GM18499 (cell line): ENCODE data around the gene DHRS13.
A peak's percentile ranks its signal among the peaks of the same experiment; 100 is the strongest.
"Not testable (repeated sequence)": the region's sequence is repeated elsewhere in the genome, so short reads cannot be mapped to it uniquely, and the experiment has no call there.

Experiments used
- ATAC-seq: cut with Tn5 transposase; IDR thresholded peaks from one replicate; pipeline ENCODE4 v1.9.1; 2021; ENCODE audit warnings: moderate number of reproducible peaks; ENCODE audit not compliant: insufficient read depth, unreplicated experiment

The DHRS13 gene

DNA sequence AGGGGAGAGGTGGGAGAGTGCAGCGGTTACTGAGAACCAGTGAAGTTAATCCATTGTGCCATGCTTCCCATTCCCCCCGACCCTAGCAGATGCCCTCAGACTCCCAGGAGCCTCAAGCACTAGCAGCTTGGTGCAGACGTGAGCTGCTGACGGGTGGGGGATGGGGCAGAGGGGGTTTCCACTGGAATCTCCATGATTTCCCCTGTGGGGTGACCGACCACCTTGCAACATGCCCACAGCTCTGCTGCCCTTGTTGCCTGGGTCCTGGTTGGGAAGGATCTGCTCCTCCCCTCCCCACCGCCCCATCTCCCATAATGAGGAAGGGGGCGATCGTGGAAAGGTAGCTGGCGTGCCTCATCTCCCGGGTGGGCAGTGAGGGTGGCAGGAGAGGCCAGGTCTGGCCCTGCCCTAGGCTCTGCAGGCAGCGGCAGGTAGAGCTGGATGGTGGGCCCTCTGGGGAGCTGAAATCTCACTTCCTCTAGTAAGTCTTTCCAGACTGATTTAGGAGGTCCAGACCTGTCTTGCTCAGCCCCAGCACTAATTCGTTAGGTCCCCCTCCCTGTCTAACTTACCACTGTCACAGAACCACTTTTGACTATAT is 14.9 kb downstream of the DHRS13 start:
- no peak for ATAC-seq

DNA sequence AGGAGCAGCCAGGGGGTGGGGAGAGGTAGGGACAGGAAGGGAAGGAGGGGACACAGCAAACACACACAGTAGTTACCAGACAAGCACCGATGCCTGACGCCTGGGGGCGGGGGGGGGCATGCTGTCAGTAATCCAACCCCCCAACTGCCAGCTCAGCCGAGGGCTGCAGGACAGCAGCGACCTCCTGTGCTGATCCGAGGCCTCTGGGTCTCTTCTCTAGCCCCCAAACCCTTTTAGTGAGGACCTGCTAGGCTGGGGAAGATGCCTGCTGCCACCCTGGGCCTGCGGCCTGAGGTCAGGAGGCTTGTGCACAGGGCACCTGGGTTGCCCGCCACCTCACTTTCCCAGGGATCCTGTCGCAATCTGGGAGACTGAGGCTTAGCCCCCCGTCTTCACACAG is 16.9 kb downstream of the DHRS13 start:
- ATAC-seq = no peak

DNA sequence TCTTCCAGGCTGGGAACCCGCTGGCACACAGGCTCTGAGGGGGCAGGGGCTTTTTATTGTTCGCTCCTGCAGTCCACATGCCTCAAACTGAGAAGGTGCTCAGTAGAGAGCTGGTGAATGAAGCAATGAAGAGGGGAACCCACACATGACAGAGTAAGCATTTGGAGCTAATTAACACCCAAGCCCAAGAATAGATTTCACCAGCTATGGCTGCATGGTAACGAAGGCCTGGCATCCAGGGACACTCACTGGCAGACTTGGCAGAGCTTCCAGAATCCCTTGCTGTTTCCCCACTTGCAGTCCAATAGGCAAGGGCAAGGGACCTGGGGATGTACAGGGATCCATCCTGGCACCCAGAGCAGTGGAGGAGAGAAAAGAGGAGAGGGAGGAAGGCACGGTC is 17.5 kb downstream of the DHRS13 start:
- ATAC-seq = no peak

DNA sequence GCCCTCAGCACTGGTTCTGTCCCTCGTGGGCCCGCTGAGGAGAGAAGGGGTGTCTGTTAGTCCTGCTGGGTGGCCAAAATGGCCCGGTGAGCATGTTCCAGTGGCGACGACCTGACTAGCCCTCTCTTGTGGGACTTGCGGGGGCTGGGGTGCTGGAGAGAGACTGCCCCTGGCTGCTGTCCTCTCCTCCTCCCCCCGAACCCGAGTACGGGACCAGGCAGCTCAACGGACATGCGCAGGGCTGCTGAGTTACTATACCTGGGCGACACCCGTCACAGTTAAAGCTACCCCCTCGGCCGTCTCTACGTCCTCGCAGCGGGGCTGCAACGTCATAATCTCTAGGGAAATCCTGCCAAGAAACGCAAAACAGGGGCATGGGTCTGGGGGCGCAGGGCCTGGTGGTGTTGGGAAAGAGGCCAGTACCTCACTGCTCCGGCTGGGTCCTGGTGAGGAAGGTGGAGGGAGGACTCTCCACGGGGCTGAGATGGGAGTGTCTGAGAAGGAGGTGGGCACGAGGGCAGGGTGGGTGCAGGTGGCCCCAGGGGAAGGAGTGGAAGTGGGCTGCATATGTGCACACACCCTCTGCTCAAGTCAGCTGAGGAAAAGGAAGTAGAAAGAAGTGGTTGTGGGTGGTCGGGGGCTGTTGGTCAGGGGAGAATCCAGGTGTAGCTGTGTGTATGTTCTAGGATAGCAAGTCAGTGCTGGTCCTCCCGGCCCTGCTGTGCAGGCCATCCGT is 18.7 kb downstream of the DHRS13 start:
- no peak for ATAC-seq

DNA sequence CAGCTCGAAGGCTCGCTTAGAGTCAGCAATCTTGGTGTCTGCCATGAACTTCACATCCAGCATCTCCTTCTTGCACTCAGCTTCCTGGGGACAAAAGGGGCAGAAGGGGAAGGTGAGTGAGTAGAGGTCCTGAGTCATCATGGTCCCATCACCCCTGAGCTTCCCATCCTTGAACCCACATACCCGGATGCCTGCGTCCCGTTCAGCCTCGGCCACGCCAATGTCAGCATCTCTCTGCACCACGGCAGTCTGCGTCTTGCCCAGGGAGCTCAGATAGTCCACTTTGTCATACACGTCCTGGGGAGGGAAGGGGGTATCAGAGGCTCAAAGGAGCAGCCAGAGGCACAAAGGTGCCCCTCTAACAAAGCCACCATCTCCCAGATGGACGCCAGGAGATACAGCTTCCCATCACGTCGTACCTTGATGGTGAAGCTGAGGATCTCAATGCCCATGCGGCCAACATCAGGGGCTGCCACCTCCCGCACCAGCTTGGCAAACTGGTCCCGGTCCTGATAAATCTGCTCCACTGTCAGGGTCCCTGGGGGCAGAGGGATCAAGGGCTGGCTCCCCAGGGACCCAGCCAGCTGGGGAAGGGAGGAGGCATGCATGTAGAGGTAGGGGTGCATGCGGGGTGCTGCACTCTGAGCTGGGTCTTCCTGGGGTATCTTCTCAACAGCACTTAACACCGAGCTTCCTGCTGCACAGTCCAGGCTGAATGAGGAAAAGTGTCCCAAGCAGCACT is 20.6 kb downstream of the DHRS13 start:
- no peak for ATAC-seq

DNA sequence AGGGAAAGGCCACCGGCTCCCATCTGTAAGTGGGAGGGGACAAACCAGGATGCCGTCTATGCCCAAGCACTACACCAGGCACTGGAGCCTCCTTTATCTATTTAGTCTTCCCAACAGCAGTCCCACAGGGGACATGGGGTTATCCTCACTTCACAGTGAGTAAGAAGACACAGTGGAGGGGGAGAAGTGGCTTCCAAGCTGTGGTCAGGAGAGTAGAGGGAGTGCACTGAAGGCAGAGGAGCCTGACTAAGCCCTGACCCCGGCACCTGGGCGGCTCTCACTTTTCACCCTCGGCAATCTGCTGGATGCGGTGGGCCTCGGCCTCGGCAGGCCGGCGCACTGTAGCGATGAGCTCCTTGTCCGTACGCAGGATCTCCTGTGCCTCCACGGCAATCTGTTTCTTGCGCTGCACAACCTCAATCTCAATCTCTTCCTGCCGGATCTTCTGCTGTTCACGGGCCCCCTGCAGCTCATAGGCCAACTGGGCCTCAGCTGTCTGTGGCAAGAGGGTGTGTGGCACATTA is 21.3 kb downstream of the DHRS13 start:
- no peak for ATAC-seq

DNA sequence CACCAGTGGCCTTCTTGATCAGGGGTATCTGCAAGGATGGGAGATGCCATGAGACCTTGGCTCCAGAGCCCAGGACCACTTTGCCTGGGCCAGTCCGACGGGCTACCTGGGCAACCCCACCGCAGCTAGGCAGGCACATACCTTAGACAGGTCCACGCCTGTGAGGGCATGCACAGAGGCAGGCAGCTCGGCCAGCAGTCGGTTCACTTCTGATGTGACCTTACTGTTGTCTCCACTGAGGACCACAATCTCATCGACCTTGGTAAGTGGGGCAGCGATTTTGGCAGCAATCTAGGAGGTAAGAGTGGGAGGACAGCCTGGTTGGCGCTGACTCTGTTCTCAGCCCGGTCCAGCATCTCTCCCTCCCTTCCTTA is 22.3 kb downstream of the DHRS13 start:
- no peak for ATAC-seq

DNA sequence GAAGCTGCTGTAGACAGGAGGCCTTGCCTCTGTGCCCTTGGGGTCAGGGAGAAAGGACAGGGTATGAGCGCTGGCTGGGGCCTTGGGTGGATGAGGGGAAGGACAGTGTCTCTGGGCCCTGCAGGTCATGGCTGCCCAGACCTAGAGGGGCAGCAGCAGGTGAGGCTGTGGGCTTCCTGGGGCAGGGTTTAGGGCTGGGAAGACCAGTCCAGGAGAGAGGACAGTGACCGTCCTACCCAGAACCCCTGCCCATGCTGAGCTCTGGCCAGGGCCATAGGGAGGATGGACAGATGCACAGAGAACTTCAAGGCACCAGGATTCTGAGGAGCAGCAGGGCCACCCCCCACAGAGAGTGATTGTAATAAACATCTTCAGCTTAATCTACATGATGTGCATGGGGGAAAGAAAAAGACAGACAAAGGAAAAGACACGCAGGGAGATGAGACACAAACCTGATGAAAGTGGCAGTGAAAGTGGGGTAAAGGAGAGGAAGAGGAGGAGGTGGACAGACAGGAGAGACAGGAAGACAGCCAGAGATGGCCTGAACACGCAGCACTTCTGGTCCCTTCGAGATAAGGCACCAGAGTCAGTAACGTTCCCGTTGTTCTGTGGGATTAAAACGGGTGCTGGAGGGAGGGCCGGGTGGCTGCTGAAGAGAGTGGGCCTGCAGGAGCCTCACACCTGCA is 22.9 kb downstream of the DHRS13 start:
- no peak for ATAC-seq

DNA sequence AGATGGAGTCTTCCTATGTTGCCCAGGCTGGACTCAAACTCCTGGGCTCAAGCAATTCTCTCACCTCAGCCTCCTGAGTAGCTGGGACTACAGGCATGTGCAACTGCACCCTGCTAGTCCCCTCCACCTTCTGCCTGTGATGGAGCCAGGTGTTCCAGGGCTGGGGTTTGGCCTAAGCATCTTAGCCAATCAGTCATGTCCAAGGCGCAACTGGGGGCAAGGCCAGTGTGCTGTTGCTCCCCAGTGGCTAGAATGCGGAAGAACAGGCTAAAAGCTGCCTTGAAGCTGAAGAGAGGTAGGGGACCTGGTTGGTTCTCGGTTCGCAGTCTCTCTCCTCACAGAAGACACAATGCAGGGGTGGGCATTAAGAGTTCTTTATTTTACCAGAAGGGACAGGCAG is 23.9 kb downstream of the DHRS13 start:
- ATAC-seq = no peak

DNA sequence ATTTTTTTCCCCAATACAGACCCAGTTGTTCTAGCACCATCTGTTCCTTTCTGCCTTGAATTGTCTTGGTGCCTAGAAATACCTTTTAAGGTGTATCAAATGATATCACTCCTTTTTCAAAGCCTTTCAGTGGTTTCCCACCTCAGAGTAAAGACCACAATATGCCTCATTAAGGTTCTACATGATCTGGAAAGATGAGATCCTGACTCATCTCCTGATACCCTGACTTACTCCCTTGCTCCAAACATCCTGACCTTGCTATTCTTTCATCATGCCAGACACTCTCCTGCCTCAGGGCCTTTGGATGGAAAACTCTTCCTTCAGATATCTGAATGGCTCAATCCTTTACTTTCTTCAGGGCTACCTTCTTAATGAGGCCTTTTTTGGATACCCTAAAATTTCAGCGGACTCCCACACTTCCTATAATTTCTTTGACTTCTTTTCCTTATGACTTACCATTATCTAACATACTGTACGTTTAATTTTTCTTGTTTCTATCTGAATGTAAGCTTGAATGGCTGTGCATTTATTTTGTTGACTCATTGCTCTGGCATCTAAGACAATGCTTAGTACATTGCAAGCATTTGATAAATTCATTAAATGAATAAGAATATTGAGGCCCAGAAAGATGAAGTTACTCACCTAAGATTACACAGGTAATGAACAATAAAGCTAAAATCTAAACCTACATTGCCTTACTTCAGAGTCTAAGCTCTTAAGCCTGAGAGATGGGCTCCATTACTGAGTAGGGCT is 24.5 kb downstream of the DHRS13 start:
- no peak for ATAC-seq

DNA sequence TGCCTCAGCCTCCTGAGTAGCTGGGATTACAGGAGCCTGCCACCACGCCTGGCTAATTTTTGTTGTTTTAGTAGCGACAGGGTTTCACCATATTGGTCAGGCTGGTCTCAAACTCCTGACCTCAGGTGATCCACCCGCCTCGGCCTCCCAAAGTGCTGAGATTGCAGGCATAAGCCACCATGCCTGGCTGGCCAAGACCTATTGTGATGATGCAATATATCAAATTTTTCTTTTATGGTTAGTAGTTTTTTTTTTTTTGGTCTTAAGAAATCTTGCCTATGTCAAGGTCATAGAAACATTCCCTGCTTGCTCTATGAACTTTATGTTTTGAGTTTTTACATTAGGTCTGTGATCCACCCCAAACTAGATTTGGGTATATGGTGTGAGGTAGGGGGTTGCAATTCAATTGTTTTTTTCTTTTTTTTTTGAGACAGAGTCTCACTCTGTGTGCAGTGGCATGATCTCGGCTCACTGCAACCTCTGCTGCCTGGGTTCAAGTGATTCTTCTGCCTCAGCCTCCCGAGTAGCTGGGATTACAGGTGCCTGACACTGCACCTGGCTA is 25.6 kb downstream of the DHRS13 start:
- not testable (repeated sequence) for ATAC-seq

DNA sequence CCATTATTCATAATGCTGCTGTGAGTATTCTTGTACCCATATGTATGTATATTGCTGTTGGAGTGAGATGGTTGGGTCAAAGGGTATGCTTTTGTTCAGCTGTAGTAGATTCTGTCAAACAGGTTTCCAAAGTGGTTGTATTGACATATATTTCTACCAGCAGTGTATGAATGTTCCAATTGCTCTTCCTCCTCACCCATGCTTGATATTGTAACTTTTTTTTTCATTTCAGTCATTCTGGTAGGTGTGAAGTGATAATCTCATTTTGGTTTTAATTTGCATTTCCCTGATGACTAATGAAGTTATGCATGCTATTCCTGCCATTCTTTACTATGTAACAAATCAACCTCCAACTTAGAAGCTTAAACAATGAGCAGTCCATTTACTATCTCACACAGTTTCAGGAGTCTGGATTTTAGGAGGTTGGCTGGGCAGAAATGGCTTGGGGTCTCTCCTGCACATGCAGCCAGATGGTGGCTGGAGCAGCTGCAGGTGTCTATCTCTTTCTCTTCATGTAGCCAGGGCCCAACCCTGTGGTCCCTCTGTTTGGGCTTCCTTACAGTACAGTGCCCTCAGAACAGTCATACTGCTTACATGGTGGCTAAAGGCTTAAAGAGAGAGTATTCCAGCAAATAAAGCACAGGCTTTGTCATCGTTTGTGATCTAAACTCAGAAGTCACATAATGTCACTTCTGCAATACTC is 26.9 kb downstream of the DHRS13 start:
- no peak for ATAC-seq

DNA sequence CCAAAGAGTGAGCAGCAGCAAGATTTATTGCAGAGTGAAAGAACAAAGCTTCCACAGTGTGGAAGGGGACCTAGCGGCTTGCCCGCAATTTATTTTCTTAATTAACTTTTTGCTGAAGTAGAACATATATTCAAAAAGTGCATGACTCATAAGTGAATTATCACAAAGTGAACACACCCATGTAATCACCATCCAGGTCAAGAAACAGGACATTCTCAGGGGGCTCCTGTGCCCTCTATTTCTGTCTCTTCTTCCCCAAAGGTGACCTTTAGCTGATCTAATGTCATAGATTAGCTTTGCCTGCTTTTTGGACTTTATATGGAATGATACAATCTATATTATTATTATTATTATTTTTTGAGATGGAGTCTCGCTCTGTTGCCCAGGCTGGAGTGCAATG is 28.1 kb downstream of the DHRS13 start:
- ATAC-seq = no peak

DNA sequence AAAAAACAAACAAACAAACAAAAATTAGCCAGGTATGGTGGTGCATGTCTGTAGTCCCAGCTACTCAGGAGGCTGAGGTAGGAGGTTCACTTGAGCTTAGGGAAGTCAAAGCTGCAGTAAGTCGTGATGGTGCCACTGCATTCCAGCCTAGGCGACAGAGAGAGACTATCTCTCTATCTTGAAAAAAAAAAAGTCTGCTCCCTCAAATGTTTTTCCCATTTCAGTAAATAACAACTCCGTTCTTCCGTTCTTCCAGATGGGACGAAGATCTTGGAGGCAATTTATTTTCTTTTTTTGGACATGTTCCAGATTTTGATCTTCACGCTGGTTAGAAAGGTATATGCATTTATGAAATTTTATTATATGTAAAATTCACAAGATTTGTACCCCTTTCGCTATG is 29.0 kb downstream of the DHRS13 start:
- ATAC-seq = no peak

DNA sequence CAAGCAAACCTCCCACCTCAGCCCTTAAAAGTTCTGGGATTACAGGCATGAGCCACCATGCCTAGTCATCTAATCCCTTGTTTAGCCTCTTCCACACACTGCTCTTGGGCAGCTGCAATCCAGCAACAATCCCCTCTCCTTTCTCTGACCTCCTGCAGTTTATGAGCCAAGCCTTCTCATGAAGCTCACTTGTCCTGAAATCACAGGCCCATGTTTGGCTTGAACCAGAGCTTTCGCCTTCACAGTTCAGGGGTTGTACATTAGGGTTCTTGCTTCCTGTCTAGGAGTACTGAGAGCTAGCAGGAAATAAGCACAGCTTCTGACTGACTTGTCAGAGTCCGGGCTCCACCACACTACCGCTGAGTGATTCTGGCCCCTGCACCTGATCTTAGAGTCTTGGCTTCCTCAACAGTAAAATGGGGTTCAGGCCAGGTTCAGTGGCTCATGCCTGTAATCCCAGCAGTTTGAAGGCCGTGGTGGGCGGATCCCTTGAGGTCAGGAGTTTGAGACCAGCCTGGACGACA is 31.8 kb downstream of the DHRS13 start:
- ATAC-seq = peak; percentile 52

DNA sequence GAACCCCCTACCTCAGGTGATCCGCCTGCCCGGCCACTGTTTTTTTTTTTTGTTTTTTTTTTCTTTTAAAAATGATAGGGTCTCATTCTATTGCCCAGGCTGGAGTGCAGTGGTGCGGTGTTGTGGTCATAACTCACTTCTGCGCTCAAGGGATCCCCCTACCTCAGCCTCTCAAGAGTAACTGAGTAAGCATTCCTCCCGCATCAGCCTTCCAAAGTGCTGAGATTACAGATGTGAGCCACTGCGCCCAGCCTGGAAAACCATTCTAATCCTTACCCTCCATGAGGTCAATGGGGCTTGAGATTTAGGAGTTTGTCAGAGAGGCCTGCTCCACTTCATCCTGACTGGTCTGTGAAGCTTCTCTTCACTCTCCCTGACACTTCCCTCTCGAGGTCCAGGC is 35.6 kb downstream of the DHRS13 start:
- no peak for ATAC-seq

DNA sequence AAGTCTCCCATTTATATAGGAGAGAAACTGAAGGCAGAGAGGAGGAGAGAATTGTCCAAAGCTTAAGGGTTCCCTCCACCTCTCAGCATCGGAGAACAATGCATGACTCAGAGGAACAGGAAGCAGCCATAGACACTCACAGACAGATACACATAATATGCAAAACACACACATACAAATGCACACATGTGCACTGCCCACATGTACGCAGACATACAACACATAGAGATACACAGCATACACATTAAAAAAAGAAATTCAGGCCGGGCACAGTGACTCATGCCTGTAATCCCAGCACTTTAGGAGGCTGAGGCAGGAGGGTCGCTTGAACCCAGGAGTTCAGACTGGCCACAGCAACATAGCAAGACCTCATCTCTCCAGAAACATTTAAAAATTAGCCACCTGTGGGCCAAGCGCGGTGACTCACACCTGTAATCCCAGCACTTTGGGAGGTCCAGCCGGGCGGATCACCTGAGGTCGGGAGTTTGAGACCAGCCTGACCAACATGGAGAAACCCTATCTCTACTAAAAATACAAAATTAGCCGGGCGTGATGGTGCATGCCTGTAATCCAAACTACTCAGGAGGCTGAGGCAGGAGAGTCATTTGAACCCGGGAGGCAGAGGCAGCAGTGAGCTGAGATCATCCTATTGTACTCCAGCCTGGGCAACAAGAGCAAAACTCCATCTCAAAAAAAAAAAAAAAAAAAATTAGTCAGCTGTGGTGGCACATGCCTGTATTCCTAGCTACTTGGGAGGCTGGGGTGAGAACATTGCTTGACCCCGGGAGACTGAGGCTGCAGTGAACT is 36.7 kb downstream of the DHRS13 start:
- no peak for ATAC-seq
